HCT116 (cell line): ENCODE data around the gene TMEM38B. TPM values are rescaled to one million over a fixed set of nuclear protein-coding genes. Genes with fewer than 3 reads are reported as not detected.

ENCODE experiments used
- ATAC-seq: fragments of 200-7000 bp; cut with Tn5 transposase; 2 replicates; pipeline ENCODE4 v1.9.1; 2020; ENCODE audit warnings: mild to moderate bottlenecking, moderate library complexity
- BruUV-seq: library from RNA; stranded (reverse); fragments of 400-500 nt; replicated peaks from 2 replicates; lab custom pipeline; 2021; lab: Mats Ljungman, UMichigan
- CTCF ChIA-PET: fragments of 300-600 bp; sonication (Branson Sonifier 250); formaldehyde crosslinking; loops from one replicate; lab custom pipeline; 2021; ENCODE audit warnings: antibody characterized with exemption; lab: Charles Lee
- POLR2A ChIA-PET: fragments of 300-600, 350-600 bp; sonication (Branson Sonifier 250); formaldehyde crosslinking; loops from one replicate; lab custom pipeline; 2021; ENCODE audit warnings: antibody characterized with exemption; lab: Charles Lee
- RAD21 ChIA-PET, 2 experiments: fragments of 300-600 bp; sonication (Branson Sonifier 250); formaldehyde crosslinking; loops; one replicate each; lab custom pipeline; 2023; ENCODE audit warnings: low total read pairs in 2 of 2; ENCODE audit not compliant: uncharacterized antibody in 2 of 2, unreplicated experiment in 2 of 2, low non-redundant PET in 1 of 2; lab: Charles Lee
- DNase-seq: peaks from one replicate; pipeline ENCODE4 v3.0.0-alpha.2; 2010; ENCODE audit warnings: low read depth, low spot score
- H2AFZ ChIP-seq: fragments of 200-600 bp; shearing (Covaris generic), sonication (generic); 2 replicates; pipeline ENCODE4 v1.6.1; 2017; ENCODE audit warnings: low read depth, mixed run types, mixed read lengths, antibody characterized with exemption, low read length; ENCODE audit not compliant: poor library complexity, severe bottlenecking
- H3K27ac ChIP-seq: 2 replicates; pipeline ENCODE4 v1.5.1; 2012; ENCODE audit warnings: low read depth, low read length
- H3K27me3 ChIP-seq: fragments of 200-600 bp; sonication (generic); 2 replicates; pipeline ENCODE4 v1.6.1; 2016; ENCODE audit warnings: mixed run types, low read length, mixed read lengths; ENCODE audit not compliant: insufficient read depth
- H3K36me3 ChIP-seq, 2 experiments: fragments of 200-500 bp in 1 of 2; fragments of 200-600 bp in 1 of 2; sonication (Bioruptor generic) in 1 of 2; sonication (generic) in 1 of 2; 2 replicates each; pipeline versions ENCODE4 v1.5.1 to v1.6.1; 2014 to 2016; ENCODE audit warnings: low read length in 2 of 2, inconsistent platforms in 1 of 2, mixed read lengths in 1 of 2, mixed run types in 1 of 2; ENCODE audit not compliant: insufficient read depth in 2 of 2, control insufficient read depth in 1 of 2
- H3K4me1 ChIP-seq, 2 experiments: fragments of 200-600 bp in 1 of 2; sonication (generic) in 1 of 2; 2 replicates each; pipeline versions ENCODE4 v1.5.1 to v1.6.1; 2012 to 2017; ENCODE audit warnings: low read length in 2 of 2, inconsistent platforms in 1 of 2, mild to moderate bottlenecking in 1 of 2, mixed read lengths in 1 of 2, mixed run types in 1 of 2, moderate library complexity in 1 of 2; ENCODE audit not compliant: insufficient read depth in 2 of 2, control insufficient read depth in 1 of 2
- H3K4me2 ChIP-seq: fragments of 200-600 bp; sonication (generic); 2 replicates; pipeline ENCODE4 v1.6.1; 2017; ENCODE audit warnings: mixed run types, low read length, mixed read lengths
- H3K4me3 ChIP-seq, 2 experiments: fragments of 200-600 bp in 1 of 2; sonication (generic) in 1 of 2; replicated peaks in 1 of 2; 2 replicates each; pipeline ENCODE4 v1.5.1; 2011 to 2016; ENCODE audit warnings: low read length in 2 of 2, control low read depth in 1 of 2, low read depth in 1 of 2, mild to moderate bottlenecking in 1 of 2, mixed read lengths in 1 of 2, mixed run types in 1 of 2
- H3K79me2 ChIP-seq: fragments of 200-600 bp; sonication (generic); 2 replicates; pipeline ENCODE4 v1.6.1; 2017; ENCODE audit warnings: mild to moderate bottlenecking, mixed run types, low read length, moderate library complexity, mixed read lengths; ENCODE audit not compliant: insufficient read depth
- H3K9ac ChIP-seq: fragments of 200-600 bp; sonication (generic); 2 replicates; pipeline ENCODE4 v1.6.1; 2016; ENCODE audit warnings: low read length, mixed read lengths
- H3K9me2 ChIP-seq: fragments of 200-600 bp; sonication (generic), shearing (Covaris generic); 2 replicates; pipeline ENCODE4 v1.6.1; 2017; ENCODE audit warnings: mixed run types, mild to moderate bottlenecking, moderate library complexity; ENCODE audit not compliant: insufficient read depth
- H3K9me3 ChIP-seq, 2 experiments: fragments of 200-500 bp in 1 of 2; fragments of 200-600 bp in 1 of 2; sonication (Bioruptor generic) in 1 of 2; sonication (generic) in 1 of 2; 2 replicates each; pipeline ENCODE4 v1.6.1; 2014 to 2017; ENCODE audit warnings: low read length in 2 of 2, mixed read lengths in 2 of 2, inconsistent platforms in 1 of 2, low read depth in 1 of 2, mild to moderate bottlenecking in 1 of 2, mixed run types in 1 of 2, moderate library complexity in 1 of 2; ENCODE audit not compliant: control insufficient read depth in 1 of 2, insufficient read depth in 1 of 2
- H4K20me1 ChIP-seq: fragments of 200-600 bp; sonication (generic), shearing (Covaris generic); 2 replicates; pipeline ENCODE4 v1.6.1; 2017; ENCODE audit warnings: mixed run types, mild to moderate bottlenecking, moderate library complexity; ENCODE audit not compliant: insufficient read depth
- CEBPB ChIP-seq: IDR thresholded peaks from 2 replicates; pipeline ENCODE4 v1.6.1; 2012; ENCODE audit warnings: low read depth
- CTCF ChIP-seq, 3 experiments: fragments of 200-600 bp in 1 of 3; sonication (generic) in 1 of 3; IDR thresholded peaks in 2 of 3; conservative IDR thresholded peaks in 1 of 3; 2 replicates each; pipeline ENCODE4 v1.5.1; 2012 to 2017; ENCODE audit warnings: low read depth in 2 of 3, low read length in 2 of 3, antibody characterized with exemption in 1 of 3, borderline replicate concordance in 1 of 3, control low read depth in 1 of 3, mild to moderate bottlenecking in 1 of 3, mixed read lengths in 1 of 3, mixed run types in 1 of 3, moderate library complexity in 1 of 3; ENCODE audit not compliant: insufficient read depth in 1 of 3
- EZH2phosphoT487 ChIP-seq: fragments of 200-600 bp; IDR thresholded peaks from 2 replicates; pipeline ENCODE4 v1.6.1; 2018; ENCODE audit warnings: antibody characterized with exemption, borderline replicate concordance
- FOSL1 ChIP-seq: IDR thresholded peaks from 2 replicates; pipeline ENCODE4 v1.6.1; 2012; ENCODE audit warnings: low read depth
- JUND ChIP-seq: IDR thresholded peaks from 2 replicates; pipeline ENCODE4 v1.6.1; 2012
- POLR2AphosphoS5 ChIP-seq: IDR thresholded peaks from 2 replicates; pipeline ENCODE4 v1.6.1; 2011; ENCODE audit warnings: mild to moderate bottlenecking, low read depth, low read length, moderate library complexity
- TCF7L2 ChIP-seq: IDR thresholded peaks from 2 replicates; pipeline ENCODE4 v1.7.0; 2011; ENCODE audit warnings: borderline replicate concordance, inconsistent platforms; ENCODE audit not compliant: insufficient read depth, insufficient read length; ENCODE audit errors: extremely low read depth
- YY1 ChIP-seq: IDR thresholded peaks from 2 replicates; pipeline ENCODE4 v1.6.1; 2011; ENCODE audit warnings: low read length, low read depth, moderate library complexity, mild to moderate bottlenecking; ENCODE audit not compliant: insufficient replicate concordance; ENCODE audit errors: extremely low read depth
- ZFX ChIP-seq: fragments of 450-650 bp; IDR thresholded peaks from 2 replicates; pipeline ENCODE4 v1.6.1; 2017
- ZNF274 ChIP-seq: fragments of 200-500 bp; sonication (Bioruptor generic); IDR thresholded peaks from 2 replicates; pipeline ENCODE4 v1.6.1; 2014; ENCODE audit warnings: mild to moderate bottlenecking, low read depth, low read length, inconsistent platforms
- intact Hi-C: fragments of 100-400 bp; cut with micrococcal nuclease; formaldehyde crosslinking; loops from 2 replicates; pipeline ENCODE4 v1.10.0; 2022
- total RNA-seq: library from RNA; stranded (reverse); gene quantifications from one replicate; pipeline ENCODE4 v1.2.1, GENCODE V29; 2021; ENCODE audit not compliant: unreplicated experiment
- TF ChIP-seq, protein P1 (sequence below): IDR thresholded peaks from 2 replicates; pipeline ENCODE4 v1.6.1; 2012

The TMEM38B gene
- total RNA-seq, 1 experiment from 2014 or later = 24.5 TPM

DNA sequence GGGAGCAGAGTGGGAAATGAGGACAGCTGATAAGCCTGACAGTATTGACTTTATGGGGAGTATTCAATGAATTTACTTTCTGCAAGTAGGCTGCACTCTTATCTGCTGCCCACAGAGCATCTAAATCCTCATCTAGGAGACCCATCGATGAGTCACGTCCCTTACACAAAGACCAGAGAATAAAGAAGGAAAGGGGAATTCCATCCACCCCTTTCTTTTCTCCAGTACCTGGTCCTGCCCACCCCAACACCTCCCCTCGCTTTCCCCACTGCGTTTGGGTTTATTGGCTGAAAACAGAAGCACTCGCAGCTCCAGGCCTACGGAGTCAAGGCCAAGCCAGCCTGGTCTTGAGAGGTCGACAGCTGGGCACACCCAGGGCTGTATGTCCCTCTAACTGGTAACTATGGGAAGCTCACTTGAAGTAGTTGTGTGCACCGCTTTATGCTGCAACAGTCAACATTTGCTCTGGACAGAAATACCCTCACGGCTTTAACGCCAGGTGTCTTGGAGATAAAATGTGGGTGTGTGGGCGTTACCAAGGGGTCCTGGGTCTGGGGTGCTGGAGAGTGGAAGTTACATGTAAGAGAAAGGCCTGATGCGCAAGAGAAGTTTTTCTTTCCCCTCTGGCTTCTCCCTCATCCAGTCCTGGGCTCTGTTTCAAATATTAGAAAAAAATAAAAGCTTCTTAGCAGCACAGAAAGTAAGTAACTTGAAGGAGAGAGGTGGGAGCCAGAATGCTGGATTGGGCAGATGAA is 46.6 kb upstream of the TMEM38B start:
- DNase-seq = no peak
- no peak for ATAC-seq
- no peaks in the 10 kb centered on the region for H3K4me1 ChIP-seq
- no peak overlapping the region for H3K4me2 ChIP-seq
- no peaks in the 10 kb centered on the region for H3K79me2 ChIP-seq
- ChIA-PET RAD21 (no interaction called here), POLR2A (no interaction called here), CTCF (no interaction called here)
- no peak overlapping the region for H3K9ac ChIP-seq
- H4K20me1 ChIP-seq = no peaks in the 10 kb centered on the region
- no peaks in the 10 kb centered on the region for H3K36me3 ChIP-seq
- no peaks in the 10 kb centered on the region for H3K9me2 ChIP-seq
- H3K4me3 ChIP-seq = no peak overlapping the region
- TF ChIP-seq CEBPB (no peak), TCF7L2 (no peak), FOSL1 (no peak), JUND (no peak), ZFX (no peak), ZNF274 (no peak), EZH2phosphoT487 (no peak), YY1 (no peak), CTCF (IDR thresholded peaks at IDR 0.05 in 2 of 3, conservative IDR thresholded peaks at IDR 0.05 in 1 of 3; ENCODE audit: borderline replicate concordance in 1 of 3, insufficient read depth in 1 of 3, low read depth in 2 of 3, low read length in 2 of 3) (no peak), POLR2AphosphoS5 (no peak)
- TF ChIP-seq, protein P1, sequence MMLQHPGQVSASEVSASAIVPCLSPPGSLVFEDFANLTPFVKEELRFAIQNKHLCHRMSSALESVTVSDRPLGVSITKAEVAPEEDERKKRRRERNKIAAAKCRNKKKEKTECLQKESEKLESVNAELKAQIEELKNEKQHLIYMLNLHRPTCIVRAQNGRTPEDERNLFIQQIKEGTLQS = no peak
- BruUV-seq = no TSS peak
- H3K9me3 ChIP-seq = no peaks in the 10 kb centered on the region
- no peak overlapping the region for H3K27ac ChIP-seq
- H3K27me3 ChIP-seq = no peaks in the 10 kb centered on the region
- intact Hi-C loops = no loop called here
- H2AFZ ChIP-seq = no peak overlapping the region
